T-helper 22 cell (primary cell): ENCODE measurements around the gene TBC1D25.

Experiments
- DNase-seq: peaks from one replicate; pipeline ENCODE4 v3.0.0-alpha.2; 2020; ENCODE audit warnings: low read depth

Gene TBC1D25

DNA sequence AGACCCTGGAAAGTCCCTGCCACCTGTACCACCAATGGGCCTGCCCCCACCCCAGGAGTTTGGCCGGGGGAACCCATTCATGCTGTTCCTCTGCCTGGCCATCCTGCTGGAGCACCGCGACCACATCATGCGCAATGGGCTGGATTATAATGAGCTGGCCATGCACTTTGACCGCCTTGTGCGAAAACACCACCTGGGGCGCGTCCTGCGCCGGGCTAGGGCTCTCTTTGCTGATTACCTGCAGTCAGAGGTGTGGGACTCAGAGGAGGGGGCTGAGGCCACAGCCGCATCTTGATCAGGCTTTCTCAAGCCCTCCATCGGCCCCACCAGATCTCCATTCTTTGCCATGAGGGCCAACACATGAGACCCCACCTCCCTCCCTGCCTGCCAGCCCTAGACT, 21.2 kb downstream of the TBC1D25 start:
- no peak for DNase-seq

DNA sequence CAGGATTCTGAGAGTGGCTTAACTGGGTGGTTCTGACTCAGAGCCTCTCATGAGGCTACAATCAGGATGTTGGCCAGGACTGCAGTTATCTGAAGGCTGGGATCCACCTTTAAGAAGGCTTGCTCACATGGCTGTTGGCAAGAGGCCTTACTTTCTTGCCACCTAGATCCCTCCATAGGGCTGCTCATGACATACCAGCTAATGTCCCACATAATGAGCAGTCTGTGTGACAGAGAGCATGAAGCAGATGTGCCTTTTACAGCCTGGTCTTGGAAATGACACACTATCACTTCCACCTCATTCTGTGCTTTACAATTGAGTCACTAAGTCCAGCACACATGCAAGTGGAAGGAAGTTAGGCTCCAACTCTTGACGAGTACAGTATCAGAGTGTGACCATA, 30.4 kb downstream of the TBC1D25 start:
- no peak for DNase-seq

DNA sequence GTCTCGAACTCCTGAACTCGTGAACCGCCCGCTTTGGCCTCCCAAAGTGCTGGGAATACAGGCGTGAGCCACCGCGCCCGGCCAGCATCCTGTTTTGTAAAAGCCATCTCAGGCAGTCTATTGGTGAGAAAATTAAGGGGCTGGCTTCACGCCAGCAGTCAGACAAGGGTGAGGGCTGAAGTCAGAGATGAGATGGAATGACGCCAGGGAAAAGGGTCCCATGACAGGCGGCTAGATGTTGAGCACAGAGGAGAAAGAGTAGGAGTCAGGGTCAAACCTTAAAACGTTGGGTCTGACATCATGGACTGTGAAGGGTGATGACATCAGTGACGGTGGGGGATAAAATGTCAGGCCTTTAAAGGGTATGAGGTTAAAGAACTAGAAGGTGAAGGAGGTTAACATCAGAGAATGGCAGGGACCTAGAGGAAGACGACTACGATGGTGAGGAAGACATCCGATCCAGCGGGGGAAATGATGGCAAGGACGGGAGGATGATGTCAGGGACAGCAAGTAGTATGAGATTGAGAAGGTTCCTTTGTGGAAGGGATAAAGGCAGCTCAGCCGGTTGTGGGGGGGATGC, 34.3 kb downstream of the TBC1D25 start:
- DNase-seq: peak; percentile 9

DNA sequence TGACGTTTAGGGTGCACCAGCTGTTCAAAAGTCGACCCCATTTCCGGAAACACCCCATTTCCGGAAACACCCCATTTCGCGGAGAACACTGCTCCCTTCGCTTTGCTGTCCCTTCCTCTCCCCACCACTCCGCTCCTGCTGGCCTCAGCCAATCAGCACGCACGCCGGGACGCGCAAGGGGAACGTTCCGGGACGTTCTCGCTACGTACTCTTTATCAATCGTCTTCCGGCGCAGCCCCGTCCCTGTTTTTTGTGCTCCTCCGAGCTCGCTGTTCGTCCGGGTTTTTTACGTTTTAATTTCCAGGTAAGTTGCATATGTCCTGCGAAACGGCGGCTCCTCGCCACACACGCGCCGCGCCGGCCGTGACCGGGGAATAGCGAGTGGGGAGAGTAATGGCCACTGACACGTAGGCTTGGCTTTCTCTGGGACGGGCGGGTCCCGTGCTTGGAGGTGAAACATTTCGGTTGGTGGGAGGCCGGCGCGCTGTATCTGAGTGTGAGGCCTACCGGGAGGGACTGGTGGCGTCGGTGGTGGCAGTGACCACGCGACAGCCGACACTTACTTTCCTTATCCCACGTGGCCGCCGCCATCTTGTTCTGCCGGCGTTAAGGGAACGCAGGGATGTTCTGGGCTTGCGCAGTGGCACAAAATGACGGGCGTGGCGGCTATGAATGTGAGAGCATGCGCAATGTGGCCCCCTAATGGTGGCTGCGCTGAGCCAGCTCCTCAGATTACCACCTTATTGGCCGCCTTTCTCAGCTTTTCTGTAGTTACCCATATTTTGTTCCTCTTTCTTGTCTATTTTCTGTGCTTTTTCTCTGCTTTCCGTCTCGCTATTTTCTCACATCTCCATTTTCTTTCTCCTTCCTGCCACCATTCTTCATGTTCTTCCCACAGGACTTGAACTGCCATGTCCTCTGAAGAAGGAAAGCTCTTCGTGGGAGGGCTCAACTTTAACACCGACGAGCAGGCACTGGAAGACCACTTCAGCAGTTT, 35.1 kb downstream of the TBC1D25 start, which contains the start of gene RBM3:
Gene RBM3 (plus strand): TSS at position 215 of the 997 bp plus-strand sequence. CDS start 697 bp downstream, at position 912.
- DNase-seq: peak; percentile 88

DNA sequence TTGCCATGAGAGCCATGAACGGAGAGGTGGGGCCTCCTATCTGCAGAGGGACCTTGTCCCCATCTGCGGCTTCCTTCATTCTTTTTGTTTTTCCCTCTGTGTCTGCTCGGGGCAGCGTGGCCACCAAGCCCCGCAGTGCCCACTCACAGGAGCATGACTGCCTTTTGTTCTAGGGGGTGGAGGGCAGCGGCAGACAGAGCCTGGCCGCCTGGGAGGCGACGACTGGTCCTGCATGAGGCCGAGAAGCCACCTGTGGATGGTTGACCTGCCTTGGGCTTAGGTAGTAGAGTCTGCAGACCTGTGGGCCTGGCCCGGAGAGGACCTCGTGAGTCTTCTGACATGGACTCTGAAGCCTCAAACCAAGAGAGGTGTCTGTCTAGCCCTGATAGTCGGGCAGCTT, 36.1 kb downstream of the TBC1D25 start:
- no peak for DNase-seq

DNA sequence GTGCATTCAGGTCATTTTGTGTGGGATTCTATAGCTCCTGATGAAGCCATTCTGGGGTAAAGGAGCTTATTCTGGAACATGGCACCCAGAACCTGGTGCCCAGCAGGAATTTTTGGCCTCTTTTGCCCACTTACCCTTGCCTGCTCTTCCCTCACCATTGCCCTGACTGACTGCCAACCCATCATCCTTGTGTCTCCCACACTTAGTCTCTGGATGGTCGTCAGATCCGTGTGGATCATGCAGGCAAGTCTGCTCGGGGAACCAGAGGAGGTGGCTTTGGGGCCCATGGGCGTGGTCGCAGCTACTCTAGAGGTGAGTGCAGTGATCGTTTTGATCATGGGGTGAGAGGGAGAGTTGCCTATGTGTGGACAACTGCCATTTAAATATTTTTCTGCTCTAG, 36.6 kb downstream of the TBC1D25 start:
- no peak for DNase-seq

DNA sequence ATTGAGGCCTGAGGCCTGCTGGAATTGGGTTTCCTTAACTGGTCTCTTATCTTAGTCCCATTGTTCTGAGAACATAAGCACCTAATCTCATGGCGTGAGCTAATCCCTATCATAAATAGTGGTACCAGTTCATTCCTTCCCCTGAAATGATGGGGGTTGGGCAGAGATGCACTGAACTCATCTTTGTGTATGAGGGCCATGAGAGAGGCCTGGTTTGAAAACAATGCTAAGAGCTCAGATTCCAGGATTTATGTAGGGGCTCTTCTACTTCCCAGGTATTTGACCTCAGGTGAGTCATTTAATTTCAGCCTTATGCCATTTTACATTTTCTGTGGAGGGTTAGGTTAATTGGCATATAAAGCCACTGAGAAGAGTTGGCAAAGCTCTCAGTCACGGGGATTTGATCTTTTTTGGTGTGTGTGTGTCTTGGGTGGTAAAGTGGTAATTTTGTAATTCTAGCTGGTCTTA, 39.2 kb downstream of the TBC1D25 start:
- no peak for DNase-seq

DNA sequence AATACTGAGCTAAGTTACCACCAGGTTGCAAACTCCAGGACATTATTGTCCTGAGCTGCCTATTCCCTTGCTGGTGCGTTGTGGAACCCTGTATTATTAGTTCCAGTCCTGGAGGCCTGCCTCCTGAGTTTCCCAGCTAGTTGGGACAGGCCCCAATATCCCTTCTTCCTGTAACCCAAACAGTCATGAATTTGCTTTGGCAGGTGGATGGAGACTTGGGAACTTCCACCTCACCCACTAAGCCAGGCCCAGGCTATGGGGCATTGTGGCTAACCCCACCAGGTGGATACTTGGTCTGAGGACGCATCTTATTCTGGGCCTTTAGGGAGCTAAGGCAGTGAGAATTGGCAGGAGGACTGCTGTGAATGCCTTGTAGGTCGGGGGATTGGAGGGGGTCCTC, 39.7 kb downstream of the TBC1D25 start:
- no peak for DNase-seq

DNA sequence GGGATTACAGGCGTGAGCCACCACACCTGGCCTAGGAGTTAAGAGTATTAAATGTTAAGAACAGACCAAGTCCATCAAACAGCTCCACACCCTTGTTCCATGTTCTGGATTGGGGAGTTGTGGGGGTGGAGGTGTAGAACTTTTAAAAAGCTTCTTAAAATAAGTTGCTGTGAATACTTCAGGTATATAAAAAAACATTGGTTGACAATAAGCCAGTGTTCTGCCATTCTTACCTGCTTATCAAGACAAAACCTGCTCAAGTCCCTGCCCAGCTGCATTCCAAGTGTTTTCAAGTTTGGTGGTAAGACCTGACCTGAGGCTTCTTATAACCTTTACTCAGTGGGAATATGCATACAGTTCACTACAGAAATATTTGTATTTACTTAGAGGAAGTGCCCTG, 41.1 kb downstream of the TBC1D25 start:
- DNase-seq: no peak

DNA sequence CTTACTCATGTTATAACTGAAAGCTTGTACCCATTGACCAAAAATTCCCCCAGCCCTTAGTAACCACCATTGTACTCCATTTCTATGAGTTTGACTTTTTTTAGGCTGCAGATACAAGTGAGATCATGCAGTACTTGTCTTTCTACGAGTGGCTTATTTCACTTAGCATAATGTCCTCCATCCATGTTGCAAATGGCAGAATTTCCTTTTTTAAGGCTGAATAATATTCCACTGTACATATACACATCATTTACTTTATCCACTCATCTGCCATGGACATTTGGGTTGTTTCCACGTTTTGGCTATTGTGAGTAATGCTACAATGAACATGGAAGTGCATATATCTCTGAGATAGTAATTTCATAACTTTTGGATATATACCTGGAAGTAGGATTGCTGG, 45.2 kb downstream of the TBC1D25 start:
- no peak for DNase-seq

DNA sequence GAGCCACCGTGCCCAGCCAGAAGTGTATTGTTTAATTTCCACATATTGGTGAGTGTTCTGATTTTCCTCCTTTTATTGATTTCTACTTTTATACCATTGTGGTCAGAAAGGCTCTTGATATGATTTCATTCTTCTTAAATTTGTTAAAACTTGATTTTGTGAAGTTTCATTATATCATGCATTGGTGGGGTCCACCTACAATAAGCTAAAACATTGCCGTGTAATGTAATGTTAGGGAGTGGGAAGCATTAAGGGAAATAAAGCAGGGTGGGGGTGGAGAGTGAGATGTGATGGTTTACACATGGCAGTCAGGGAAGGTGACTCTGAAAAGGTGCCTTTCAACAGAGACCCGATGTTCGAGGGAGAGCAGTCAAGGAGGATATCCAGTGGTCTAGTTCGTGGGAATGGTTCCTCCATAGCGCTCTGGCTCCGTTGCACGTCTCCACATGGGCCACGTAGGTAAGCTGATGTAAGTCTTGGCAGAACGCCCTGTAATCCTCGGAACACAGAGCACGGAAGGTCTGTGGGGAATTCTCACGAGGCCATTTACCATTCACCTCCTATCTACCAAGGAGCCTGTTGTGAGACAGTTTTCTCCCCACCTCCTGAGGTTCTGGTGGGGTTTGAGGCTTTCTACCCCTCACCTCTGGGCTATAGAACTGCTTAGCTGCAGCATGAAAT, 50.1 kb downstream of the TBC1D25 start:
- DNase-seq: no peak

DNA sequence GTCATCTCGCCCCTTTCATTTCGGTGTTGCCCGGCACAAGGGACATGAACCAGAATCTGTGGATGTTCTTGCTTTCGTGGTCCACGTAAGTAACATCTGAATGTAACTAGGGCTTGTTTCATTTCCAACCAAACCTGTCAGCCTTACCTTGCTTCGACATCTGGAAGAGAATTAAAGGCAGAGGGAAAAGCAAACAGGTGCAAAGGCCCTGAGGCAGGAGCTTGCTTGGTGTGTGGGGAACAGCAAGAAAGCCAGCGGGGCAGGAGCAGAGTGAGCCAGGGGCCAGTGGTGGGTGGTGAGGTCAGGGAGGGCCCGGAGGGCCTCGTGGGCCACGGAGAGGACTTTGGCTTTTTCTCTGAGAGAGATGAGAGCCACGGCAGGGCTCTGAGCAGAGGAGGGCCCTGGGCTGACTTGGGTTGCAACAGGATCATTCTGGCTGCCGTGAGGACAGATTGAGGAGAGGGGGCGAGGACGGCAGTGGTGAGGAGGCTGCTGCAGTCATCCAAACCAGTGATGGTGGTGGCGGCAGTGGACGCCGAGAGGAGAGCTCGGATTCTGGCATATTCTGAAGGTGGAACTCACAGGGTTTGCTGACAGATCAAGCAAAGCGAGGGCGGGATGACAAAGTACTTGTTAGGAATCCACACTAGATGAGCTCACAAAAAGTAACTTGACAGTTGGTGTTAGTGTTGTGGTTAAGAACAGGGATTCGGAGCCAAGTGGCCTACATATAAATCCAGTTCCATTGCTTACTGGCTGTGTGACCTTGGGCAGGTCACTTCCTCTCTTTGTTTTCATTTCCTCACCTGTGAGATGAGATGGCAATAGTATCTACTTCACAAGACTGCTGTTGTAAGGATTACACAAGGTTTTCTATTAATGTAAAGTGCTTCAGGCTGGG, 50.9 kb downstream of the TBC1D25 start:
- no peak for DNase-seq

DNA sequence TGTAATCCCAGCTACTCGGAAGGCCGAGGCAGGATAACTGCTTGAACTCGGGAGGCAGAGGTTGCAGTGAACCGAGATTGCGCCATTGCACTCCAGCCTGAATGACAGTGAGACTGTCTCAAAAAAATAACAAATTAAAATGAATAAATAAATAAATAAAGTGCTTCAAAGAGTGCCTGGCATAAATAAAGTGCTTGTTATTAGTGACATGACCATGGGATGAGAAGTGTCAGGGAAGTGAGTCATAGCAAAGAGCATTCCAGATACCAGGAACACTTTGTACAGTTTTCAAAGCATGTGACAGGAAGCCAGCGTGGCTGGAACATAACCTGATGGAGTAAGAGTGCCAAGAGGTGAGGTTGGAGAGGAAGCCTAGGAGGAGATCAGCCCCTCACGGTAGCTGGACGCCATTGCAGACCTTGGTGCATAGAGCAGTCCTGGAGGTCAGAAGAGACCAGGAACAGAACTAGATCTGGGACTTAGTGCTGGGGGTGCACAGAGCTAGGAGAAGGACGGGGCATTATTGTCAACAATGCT, 51.8 kb downstream of the TBC1D25 start:
- DNase-seq: no peak

DNA sequence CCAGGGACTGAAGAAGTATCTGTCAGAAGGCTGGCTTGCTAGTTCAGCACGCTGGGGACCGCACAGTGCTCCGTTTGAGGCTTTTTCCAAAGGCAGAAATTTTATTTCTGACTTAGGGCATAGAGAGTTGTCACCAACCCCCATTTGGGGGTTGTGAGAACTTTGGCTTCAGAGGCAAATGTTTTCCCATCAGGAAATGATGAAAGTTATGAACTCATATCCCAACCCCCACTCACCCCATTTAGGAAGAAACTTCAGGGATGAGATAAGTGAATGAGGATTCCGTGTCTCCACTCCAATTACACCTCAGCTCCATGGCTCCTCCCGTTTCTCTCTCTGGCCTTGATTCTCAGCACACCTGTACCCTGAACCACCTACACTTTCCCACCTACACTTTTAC, 53.5 kb downstream of the TBC1D25 start:
- no peak for DNase-seq

DNA sequence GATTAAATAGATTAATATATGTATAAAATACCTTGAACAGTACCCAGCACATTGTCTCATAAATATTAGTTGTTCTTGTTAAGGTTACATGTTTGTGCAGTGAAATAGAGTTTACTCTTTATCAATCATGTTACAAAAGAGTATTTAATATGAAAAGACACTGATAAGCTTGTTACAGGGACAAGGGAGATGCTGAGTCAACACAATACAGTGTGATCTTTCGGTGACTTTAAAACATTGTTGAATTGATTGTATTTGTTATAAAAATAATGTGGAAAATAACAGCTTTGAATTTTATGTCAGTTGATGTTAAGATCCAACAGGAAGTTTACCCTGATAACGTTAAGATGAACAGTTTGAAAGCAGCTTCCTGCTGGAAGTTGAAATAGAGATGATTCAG, 56.4 kb downstream of the TBC1D25 start:
- DNase-seq: no peak

DNA sequence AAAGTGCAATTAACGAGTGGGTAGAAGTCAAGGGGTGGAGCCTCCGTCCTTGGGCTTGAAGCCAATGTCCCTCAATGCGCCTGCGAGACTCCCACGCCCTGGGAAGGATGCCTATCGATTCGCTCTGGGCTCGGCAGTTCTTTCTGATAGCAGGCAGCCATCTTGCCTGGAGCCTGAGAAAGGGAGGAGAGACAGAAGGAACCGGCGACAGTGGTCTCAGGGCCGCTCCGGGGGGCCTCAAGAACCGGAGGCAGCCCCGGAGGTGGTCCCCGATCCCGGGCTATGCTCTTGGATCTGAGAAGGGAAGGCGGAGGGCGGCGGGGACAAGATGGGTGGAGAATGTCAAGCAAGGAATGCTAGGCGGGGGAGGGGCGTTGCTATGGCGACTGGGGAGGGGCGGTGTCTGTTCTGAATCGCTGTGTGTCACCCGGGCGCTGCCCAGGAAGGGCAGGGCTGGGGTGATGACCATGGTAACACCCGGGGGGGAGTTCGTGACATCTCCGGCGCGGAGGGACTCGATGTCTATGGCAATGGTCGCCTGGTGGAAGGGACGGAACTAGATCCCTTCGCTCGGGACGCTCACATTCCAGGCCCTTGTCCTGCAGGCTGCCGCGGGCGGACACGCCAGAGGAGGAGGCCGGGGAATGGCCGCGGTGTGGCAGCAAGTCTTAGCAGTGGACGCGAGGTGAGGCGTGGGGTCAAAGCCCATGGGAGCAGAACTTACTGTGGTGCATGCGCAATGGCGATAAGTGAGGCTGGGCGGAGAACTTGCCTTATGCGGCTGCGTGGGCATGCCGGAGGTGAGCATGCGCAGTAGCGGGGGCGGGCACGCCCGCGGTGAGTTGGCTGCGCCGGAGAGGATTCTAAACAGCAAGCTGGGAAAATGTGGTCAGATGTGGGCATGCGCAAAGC, 58.1 kb downstream of the TBC1D25 start, which contains the start of gene WDR13:
Gene WDR13 (plus strand): TSS at position 140 of the 912 bp plus-strand sequence. CDS start 505 bp downstream, at position 645.
- DNase-seq: peak; percentile 77

DNA sequence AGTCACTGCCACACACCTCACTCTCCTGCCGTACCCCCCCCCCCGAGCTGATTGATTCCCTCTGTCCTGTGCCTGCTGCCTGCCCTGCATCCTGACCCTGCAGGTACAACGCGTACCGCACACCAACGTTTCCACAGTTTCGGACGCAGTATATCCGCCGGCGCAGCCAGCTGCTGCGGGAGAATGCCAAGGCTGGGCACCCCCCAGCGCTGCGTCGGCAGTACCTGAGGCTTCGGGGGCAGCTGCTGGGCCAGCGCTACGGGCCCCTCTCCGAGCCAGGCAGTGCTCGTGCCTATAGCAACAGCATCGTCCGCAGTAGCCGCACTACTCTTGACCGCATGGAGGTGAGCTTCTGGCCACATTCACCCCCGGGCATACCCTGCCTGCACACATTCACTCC, 59.1 kb downstream of the TBC1D25 start:
- DNase-seq: no peak

DNA sequence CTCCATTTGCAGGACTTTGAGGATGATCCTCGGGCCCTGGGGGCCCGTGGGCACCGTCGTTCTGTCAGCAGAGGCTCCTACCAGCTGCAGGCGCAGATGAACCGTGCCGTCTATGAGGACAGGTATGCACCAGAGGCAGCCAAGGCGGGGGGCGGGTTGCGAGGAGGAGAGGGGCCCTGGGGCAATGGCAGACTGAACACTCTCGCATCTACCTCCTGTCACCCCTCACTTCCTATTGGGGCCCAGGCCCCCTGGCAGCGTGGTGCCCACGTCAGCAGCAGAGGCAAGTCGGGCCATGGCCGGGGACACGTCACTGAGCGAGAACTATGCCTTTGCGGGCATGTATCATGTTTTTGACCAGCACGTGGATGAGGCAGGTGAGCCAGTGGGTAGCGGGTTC, 59.8 kb downstream of the TBC1D25 start:
- DNase-seq: no peak

DNA sequence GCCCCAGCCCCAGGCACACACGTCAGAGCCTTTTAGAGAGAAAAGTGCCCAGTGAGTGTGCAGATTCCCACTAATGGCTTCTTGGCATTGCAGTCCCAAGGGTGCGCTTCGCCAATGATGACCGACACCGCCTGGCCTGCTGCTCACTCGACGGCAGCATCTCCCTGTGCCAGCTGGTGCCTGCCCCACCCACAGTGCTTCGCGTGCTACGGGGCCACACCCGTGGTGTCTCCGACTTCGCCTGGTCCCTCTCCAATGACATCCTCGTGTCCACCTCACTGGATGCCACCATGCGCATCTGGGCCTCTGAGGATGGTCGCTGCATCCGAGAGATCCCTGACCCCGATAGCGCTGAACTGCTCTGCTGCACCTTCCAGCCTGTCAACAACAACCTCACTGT, 60.7 kb downstream of the TBC1D25 start:
- DNase-seq: no peak

DNA sequence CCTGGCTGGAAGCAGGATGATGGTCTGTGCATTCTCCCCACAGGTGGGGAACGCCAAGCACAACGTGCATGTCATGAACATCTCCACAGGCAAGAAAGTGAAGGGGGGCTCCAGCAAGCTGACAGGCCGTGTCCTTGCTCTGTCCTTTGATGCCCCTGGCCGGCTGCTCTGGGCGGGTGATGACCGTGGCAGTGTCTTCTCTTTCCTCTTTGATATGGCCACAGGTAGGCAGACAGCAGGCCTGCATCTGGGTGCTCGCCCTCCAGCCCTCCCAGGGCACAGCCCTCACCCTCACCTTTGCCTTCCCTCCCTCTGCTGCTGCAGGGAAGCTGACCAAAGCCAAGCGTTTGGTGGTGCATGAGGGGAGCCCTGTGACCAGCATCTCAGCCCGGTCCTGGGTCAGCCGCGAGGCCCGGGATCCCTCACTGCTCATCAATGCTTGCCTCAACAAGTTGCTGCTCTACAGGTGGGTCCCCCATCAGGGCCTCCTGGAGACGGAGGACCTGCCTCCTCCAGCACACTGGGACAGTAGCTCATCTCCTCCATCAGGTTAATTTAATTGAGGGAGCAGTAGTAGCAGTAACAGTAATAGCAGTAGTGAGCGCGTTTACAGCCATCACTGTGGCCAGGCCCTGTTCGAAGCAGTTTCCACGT, 62.4 kb downstream of the TBC1D25 start:
- DNase-seq: no peak
